Endothelial cell of umbilical vein (primary cell): ENCODE data around the gene ESPNL.

Source experiments
- CTCF ChIP-seq, 2 donors: IDR thresholded peaks; 1 replicate in 1 of 2; 2 replicates in 1 of 2; pipeline ENCODE4 v1.5.1; 2011; ENCODE audit warnings: low read length in 2 of 2, mild to moderate bottlenecking in 2 of 2, moderate library complexity in 2 of 2, control low read depth in 1 of 2, inconsistent platforms in 1 of 2, low read depth in 1 of 2; ENCODE audit not compliant: insufficient read depth in 1 of 2; ENCODE audit errors: extremely low read depth in 1 of 2
- EZH2 ChIP-seq: IDR thresholded peaks from 2 replicates; pipeline ENCODE4 v1.6.1; 2012; ENCODE audit warnings: borderline replicate concordance, low read depth, mild to moderate bottlenecking, moderate library complexity, low read length, inconsistent platforms; ENCODE audit not compliant: severe bottlenecking
- FOS ChIP-seq: IDR thresholded peaks from 2 replicates; pipeline ENCODE4 v1.6.1; 2011; ENCODE audit warnings: mild to moderate bottlenecking, low read length, moderate library complexity, borderline replicate concordance; ENCODE audit not compliant: insufficient read depth
- MAX ChIP-seq: IDR thresholded peaks from 2 replicates; pipeline ENCODE4 v1.6.1; 2011; ENCODE audit not compliant: insufficient read depth, insufficient read length
- MYC ChIP-seq: IDR thresholded peaks from one replicate; pipeline ENCODE4 v1.6.1; 2011; ENCODE audit warnings: mild to moderate bottlenecking, low read depth, low read length
- POLR2A ChIP-seq: IDR thresholded peaks from 2 replicates; pipeline ENCODE4 v1.6.1; 2012; ENCODE audit warnings: low read depth, mild to moderate bottlenecking, control low read depth, low read length
- POLR2AphosphoS5 ChIP-seq: IDR thresholded peaks from 2 replicates; pipeline ENCODE4 v1.6.1; 2012; ENCODE audit warnings: low read depth, mild to moderate bottlenecking, control low read depth, low read length, moderate library complexity; ENCODE audit not compliant: insufficient read depth

GRCh38 chr2:238131761-238132462 lies 31.8 kb downstream of the ESPNL start:
- no peak for TF ChIP-seq CTCF (IDR thresholded peaks at IDR 0.05; ENCODE audit: extremely low read depth in 1 of 2, insufficient read depth in 1 of 2, low read depth in 1 of 2, low read length in 2 of 2)
- no peak for TF ChIP-seq FOS
- no peak for TF ChIP-seq POLR2A
- TF ChIP-seq EZH2, result no peak
- TF ChIP-seq POLR2AphosphoS5, result no peak
- TF ChIP-seq MAX, result no peak
- no peak for TF ChIP-seq MYC
